Dermis microvascular lymphatic vessel endothelial cell (primary cell): ENCODE data around the gene PAX5. TPM values are rescaled to one million over a fixed set of nuclear protein-coding genes. Genes with fewer than 3 reads are reported as not detected.

Source experiments
- DNase-seq, 2 donors: peaks; one replicate each; pipeline versions ENCODE4 v3.0.0 to v3.0.0-alpha.2; 2010; ENCODE audit warnings: low read depth in 2 of 2
- total RNA-seq: library from RNA; depleted of rRNA; stranded (reverse); fragments of >200 nt; gene quantifications from 2 replicates; pipeline ENCODE4 v1.2.1, GENCODE V29; 2014

The PAX5 gene
- total RNA-seq, 1 donor from 2014 or later, result not detected

- DNase-seq, result no peak
Observed at GRCh38 chr9:36987891-36988290, 46.2 kb downstream of the PAX5 start.

GRCh38 chr9:36987409-36987808 lies 46.7 kb downstream of the PAX5 start:
- DNase-seq, result no peak

- DNase-seq, result no peak
Observed at GRCh38 chr9:36986468-36987408, 47.3 kb downstream of the PAX5 start.

DNA sequence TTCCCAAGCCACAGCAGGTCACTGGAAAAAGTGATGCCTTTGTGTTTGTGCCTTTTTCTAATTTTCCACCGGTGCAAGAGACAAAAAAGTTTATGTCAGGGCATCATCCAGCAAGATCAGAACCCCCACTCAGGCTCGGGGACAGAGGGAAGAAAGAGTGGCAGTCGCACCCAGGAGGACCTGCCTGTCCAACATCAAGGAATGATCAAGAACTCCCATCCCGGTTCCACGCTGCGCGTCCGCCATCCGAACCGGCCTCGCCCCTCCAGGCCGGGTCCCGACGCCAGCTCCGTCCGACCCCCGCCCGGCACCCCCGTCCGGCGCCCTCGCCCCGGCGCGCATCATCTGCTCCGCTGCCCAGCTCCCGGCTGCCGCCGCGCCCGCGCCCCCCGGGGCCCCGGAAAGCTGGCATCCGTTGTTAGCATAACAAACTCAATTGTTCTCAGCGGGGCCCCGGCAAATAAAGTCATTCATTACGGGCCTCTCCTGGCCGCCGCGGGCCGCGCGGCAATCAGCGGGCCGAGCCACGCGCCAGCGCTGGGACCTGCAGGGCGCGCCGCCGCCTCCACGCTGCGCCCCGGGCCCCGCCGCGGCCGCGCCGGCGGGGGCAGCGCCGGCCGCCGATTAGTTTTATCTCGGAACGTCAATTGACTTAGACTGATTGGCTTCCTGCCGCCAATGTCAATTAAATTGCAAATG lies 48.1 kb downstream of the PAX5 start:
- DNase-seq, result no peak

DNA sequence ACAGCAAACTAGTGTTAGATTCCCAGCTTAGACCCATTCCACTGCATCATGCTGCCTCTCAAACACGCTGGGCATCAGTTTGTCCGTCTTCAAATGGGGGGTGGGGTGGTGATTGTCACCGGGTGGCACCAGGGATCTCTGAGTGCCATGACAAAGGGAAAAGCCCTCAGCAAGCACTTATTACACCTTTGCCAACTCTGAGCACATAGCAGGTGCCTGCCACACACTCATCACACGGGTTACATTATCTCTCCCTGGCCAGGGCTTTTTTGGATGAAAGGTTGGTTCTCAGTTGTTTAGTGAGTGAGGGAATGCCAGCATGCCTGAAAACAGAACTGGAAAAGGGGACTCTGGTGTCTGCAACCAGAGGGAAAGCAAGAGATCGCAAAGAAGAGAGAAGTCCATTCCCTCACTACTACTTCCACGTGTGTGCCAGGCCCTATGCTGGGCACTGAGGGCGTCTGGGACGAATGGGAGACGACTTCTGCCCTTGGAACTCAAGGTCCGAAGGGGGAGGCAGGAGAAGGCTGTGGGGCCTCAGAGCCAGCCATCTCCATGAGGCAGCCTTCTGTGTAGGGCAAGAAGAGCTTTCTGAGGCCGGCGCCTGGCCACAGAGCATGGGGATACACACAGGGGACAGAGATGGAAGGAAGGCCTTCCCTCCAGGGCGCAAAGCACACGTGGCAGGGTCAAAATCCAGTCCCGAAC lies 48.9 kb downstream of the PAX5 start:
- no peak for DNase-seq

GRCh38 chr9:36980148-36980974 lies 53.7 kb downstream of the PAX5 start:
- DNase-seq, result no peak

- no peak for DNase-seq
Observed at GRCh38 chr9:36976371-36977030, 57.6 kb downstream of the PAX5 start.

GRCh38 chr9:36974731-36975130 lies 59.3 kb downstream of the PAX5 start:
- no peak for DNase-seq

- no peak for DNase-seq
Observed at GRCh38 chr9:36971935-36972488, 62.1 kb downstream of the PAX5 start.

- DNase-seq, result no peak
Observed at GRCh38 chr9:36970007-36970888, 63.8 kb downstream of the PAX5 start.

DNA sequence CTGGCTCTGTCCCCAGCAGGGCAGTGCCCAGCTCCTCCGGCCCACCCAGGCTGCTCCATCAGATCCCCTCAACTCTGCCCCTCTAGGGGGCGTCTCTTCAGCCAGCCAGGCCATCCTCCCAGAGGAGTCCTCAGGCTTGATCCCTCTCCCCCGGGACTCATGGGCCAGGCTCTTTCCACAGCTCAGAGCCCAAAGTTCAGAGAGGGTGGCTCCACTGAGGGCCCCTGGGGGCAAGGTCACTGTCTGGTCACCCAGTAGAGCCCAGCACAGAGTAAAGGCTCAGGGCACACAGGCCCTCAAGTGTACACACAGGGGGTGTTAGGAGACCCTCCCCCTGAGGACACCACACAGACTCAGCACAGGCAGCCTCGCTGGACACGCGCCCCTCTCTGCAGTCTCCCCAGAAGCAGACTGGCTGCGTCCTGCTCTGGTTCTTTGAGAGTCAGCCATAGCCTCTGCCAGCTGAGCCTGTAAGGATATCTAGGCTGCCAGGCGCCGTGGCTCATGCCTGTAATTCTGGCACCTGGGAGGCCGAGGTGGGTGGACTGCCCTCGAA lies 64.8 kb downstream of the PAX5 start:
- DNase-seq, result no peak

DNA sequence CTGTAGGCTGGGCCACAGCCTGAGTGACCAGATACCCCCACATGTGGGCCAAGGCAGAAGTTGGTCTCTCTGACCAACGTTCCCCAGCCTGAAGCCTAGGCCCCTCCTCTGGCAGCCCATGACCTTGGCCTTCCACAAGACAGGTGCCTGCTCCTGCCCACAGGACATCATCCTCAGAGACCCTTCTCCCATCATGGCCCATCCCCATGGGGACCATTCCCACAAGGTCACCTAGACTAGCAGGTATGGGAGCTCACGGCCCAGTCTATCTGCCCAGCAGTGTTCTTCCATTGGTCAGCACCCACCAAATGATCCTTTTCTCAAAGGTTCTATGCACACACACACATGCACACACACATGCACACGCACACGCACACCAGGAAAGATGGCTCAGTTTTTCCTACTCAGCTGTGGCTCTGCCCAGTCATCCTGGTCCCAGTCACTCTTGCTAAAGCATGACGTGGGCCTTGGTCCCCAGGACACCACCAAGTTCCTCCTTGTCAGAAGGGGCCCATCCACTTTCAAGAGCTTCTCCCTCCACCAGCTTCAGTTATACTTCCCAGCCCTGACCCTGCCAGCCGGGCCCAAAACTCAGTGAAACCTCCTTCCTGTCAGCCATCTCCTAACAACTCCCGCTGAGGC lies 65.4 kb downstream of the PAX5 start:
- DNase-seq, result no peak

- no peak for DNase-seq
Observed at GRCh38 chr9:36967997-36968396, 66.1 kb downstream of the PAX5 start.

GRCh38 chr9:36966371-36967097 lies 67.5 kb downstream of the PAX5 start:
- no peak for DNase-seq

- no peak for DNase-seq
Observed at GRCh38 chr9:36964791-36965190, 69.3 kb downstream of the PAX5 start.

DNA sequence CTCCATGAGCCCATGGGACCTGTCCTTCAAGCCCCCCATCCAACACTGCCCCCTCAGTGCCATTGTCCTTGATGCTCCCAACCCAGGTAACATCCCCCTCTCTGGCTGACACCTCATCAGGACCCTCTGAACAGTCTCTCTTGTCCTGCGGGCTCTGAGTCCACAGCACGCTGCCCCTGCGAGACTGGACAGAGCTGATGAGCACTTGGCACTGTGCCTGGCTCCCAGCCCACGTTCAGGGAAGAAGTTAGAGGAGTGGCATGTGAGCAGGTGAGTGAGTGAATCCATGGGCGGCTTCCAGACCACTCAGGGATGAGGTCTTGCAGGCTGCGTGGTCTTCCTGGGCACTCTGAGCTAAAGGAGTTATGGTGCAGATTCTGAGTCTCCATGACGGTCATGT lies 70.7 kb downstream of the PAX5 start:
- DNase-seq, result no peak

DNA sequence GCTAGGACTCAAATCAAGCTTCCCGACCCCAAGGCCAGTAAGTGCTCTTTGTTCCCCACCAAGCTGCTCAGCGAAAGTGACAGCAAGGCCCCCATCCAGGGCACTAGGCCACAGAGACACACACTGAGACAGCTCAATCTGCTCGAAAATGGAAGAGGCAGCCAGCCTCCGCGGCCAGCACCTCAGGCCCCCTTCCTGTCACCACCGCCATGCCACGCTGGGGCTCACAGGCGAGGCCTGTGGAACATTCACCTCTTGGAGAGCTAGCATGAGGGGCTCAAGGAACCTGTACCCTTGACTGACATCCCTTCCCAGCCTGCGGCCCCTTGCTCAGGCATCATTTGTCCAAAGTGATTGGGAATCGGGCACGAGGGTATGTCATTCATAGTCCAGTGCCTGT lies 71.4 kb downstream of the PAX5 start:
- no peak for DNase-seq
